ENCODE data around the gene FLRT3. TPM values are rescaled to one million over a fixed set of nuclear protein-coding genes. Genes with fewer than 3 reads are reported as not detected.

Gene FLRT3
- total RNA-seq, 2 donors from 2014 or later = 81.7 to 112 TPM

DNA sequence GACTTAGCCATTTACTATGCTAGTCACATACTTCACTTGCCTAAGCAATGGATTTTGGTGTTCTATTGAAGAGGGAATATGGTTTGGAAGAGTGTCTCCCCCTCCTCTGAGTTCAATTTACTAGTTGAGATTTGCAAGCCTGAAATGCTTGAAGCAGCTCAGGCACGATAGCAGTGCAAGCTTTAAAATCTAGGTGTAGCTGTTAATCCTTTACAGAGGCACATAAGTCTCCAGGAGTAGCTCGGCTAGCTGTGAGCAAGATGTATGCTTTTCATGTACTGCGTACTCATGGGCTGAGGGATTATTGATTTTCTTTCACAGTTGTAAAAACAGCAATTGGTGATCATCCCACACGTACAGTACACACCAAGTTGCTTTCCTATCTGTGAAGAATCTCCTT is 726 bp downstream of the FLRT3 start:
- Mint-ChIP-seq H3K9me3 (peaks cover 3% of the 10 kb centered on the region), H3K27me3 (ENCODE audit: insufficient read depth) (no peaks in the 10 kb centered on the region), H3K36me3 (ENCODE audit: low read depth) (peaks cover 7% of the 10 kb centered on the region), H3K27ac (peak overlapping the region; percentile 98), H3K4me1 (peaks cover 25% of the 10 kb centered on the region), H3K4me3 (peak overlapping the region; percentile 93)
- Histone ChIP-seq H3K4me1 (ENCODE audit: control insufficient read depth, insufficient read depth, low read length) (no peaks in the 10 kb centered on the region), H3K27me3 (ENCODE audit: control insufficient read depth, insufficient read depth, low read length, poor library complexity, severe bottlenecking) (no peaks in the 10 kb centered on the region), H3K27ac (ENCODE audit: low read depth, low read length) (peak overlapping the region; percentile 76), H3K9ac (ENCODE audit: extremely low read depth, low read length, poor library complexity, severe bottlenecking) (peak overlapping the region; percentile 89), H3K36me3 (ENCODE audit: control insufficient read depth, insufficient read depth, low read length) (no peaks in the 10 kb centered on the region), H3K4me3 (ENCODE audit: low read length) (peak overlapping the region; percentile 88), H3K9me3 (ENCODE audit: control insufficient read depth, low read length) (no peaks in the 10 kb centered on the region)
- DNase-seq = peak; percentile 58
- WGBS, 2 experiments (ENCODE audit: insufficient coverage in 1 of 2, insufficient read length in 1 of 2) = 29 to 33% methylated on average over 2 to 4 of the region's 4 CpGs
- TF ChIP-seq, protein P1, sequence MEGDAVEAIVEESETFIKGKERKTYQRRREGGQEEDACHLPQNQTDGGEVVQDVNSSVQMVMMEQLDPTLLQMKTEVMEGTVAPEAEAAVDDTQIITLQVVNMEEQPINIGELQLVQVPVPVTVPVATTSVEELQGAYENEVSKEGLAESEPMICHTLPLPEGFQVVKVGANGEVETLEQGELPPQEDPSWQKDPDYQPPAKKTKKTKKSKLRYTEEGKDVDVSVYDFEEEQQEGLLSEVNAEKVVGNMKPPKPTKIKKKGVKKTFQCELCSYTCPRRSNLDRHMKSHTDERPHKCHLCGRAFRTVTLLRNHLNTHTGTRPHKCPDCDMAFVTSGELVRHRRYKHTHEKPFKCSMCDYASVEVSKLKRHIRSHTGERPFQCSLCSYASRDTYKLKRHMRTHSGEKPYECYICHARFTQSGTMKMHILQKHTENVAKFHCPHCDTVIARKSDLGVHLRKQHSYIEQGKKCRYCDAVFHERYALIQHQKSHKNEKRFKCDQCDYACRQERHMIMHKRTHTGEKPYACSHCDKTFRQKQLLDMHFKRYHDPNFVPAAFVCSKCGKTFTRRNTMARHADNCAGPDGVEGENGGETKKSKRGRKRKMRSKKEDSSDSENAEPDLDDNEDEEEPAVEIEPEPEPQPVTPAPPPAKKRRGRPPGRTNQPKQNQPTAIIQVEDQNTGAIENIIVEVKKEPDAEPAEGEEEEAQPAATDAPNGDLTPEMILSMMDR (conservative IDR thresholded peaks at IDR 0.05) = peak; percentile 30

DNA sequence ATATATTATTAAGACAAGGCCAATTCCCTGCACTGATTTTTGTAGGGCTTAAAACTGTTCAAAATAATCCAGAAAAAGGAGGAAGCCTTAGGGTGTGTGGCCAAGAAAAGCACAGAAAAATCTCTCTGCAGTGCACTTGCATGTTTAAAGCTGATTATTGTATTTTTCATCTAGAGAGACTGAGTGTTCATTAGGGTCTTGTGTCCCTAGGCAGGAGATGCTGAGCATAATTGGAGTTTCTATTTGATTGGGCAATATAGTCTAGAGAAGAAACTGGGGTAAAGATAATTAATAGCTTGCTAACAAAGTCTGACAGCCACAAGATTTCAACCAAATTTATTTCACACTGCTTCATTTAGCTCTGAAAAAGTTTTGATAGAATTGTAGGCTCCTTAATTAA is 2.4 kb downstream of the FLRT3 start:
- peak overlapping the region; percentile 88 for H3K4me3 ChIP-seq (ENCODE audit: low read length)
- no peaks in the 10 kb centered on the region for H3K9me3 ChIP-seq (ENCODE audit: control insufficient read depth, low read length)
- Mint-ChIP-seq H3K27me3 (ENCODE audit: insufficient read depth) (no peaks in the 10 kb centered on the region), H3K36me3 (ENCODE audit: low read depth) (peaks cover 10% of the 10 kb centered on the region), H3K4me3 (peak overlapping the region; percentile 93), H3K27ac (peak overlapping the region; percentile 23), H3K9me3 (no peaks in the 10 kb centered on the region), H3K4me1 (peaks cover 38% of the 10 kb centered on the region)
- H3K36me3 ChIP-seq (ENCODE audit: control insufficient read depth, insufficient read depth, low read length) = no peaks in the 10 kb centered on the region
- H3K9ac ChIP-seq (ENCODE audit: extremely low read depth, low read length, poor library complexity, severe bottlenecking) = peak overlapping the region; percentile 89
- peak overlapping the region; percentile 7 for H3K27ac ChIP-seq (ENCODE audit: low read depth, low read length)
- no peaks in the 10 kb centered on the region for H3K27me3 ChIP-seq (ENCODE audit: control insufficient read depth, insufficient read depth, low read length, poor library complexity, severe bottlenecking)
- TF ChIP-seq, protein P1 (conservative IDR thresholded peaks at IDR 0.05) = no peak
- H3K4me1 ChIP-seq (ENCODE audit: control insufficient read depth, insufficient read depth, low read length) = no peaks in the 10 kb centered on the region
- no peak for DNase-seq

GRCh38 chr20:14334306-14334930 is 3.0 kb downstream of the FLRT3 start:
- Histone ChIP-seq H3K4me3 (ENCODE audit: low read length) (peak overlapping the region; percentile 88), H3K4me1 (ENCODE audit: control insufficient read depth, insufficient read depth, low read length) (no peaks in the 10 kb centered on the region), H3K9ac (ENCODE audit: extremely low read depth, low read length, poor library complexity, severe bottlenecking) (peak overlapping the region; percentile 89), H3K9me3 (ENCODE audit: control insufficient read depth, low read length) (no peaks in the 10 kb centered on the region), H3K27ac (ENCODE audit: low read depth, low read length) (no peak overlapping the region), H3K27me3 (ENCODE audit: control insufficient read depth, insufficient read depth, low read length, poor library complexity, severe bottlenecking) (no peaks in the 10 kb centered on the region), H3K36me3 (ENCODE audit: control insufficient read depth, insufficient read depth, low read length) (peaks cover under 1% of the 10 kb centered on the region)
- Mint-ChIP-seq H3K27me3 (ENCODE audit: insufficient read depth) (no peaks in the 10 kb centered on the region), H3K36me3 (ENCODE audit: low read depth) (peaks cover 14% of the 10 kb centered on the region), H3K27ac (peak overlapping the region; percentile 28), H3K4me3 (peak overlapping the region; percentile 93), H3K4me1 (peaks cover 42% of the 10 kb centered on the region), H3K9me3 (no peaks in the 10 kb centered on the region)
- WGBS, 2 experiments (ENCODE audit: insufficient coverage in 1 of 2, insufficient read length in 1 of 2) = 0% methylated on average over 2 of the region's 3 CpGs; no CpG with 5 or more reads in 1 of the 2 experiments
- TF ChIP-seq, protein P1 (conservative IDR thresholded peaks at IDR 0.05) = peak; percentile 71
- DNase-seq = peak; percentile 72
